Iris pigment epithelial cell (primary cell): ENCODE measurements around the gene IGSF10.

ENCODE experiments used
- DNase-seq: peaks from one replicate; pipeline ENCODE4 v3.0.0-alpha.2; 2011; ENCODE audit warnings: low read depth

IGSF10 gene

GRCh38 chr3:151462991-151463390 is 2.1 kb upstream of the IGSF10 start:
- DNase-seq: no peak

- DNase-seq: no peak
Observed at GRCh38 chr3:151462278-151462780, 1.5 kb upstream of the IGSF10 start.

- DNase-seq: peak; percentile 24
Observed at GRCh38 chr3:151460228-151460627, 633 bp downstream of the IGSF10 start.

GRCh38 chr3:151459358-151459757 is 1.5 kb downstream of the IGSF10 start:
- no peak for DNase-seq

- DNase-seq: no peak
Observed at GRCh38 chr3:151456065-151456464, 4.8 kb downstream of the IGSF10 start.

GRCh38 chr3:151452841-151453240 is 8.0 kb downstream of the IGSF10 start:
- no peak for DNase-seq

- no peak for DNase-seq
Observed at GRCh38 chr3:151452368-151452767, 8.5 kb downstream of the IGSF10 start.

GRCh38 chr3:151446002-151446340 is 14.9 kb downstream of the IGSF10 start:
- DNase-seq: no peak

GRCh38 chr3:151445273-151446001 is 15.4 kb downstream of the IGSF10 start:
- DNase-seq: peak; percentile 61

- DNase-seq: peak; percentile 15
Observed at GRCh38 chr3:151443583-151443982, 17.3 kb downstream of the IGSF10 start.

- DNase-seq: no peak
Observed at GRCh38 chr3:151440940-151441339, 19.9 kb downstream of the IGSF10 start.

GRCh38 chr3:151439652-151440125 is 21.2 kb downstream of the IGSF10 start:
- peak; percentile 63 for DNase-seq

- DNase-seq: no peak
Observed at GRCh38 chr3:151437906-151438305, 23.0 kb downstream of the IGSF10 start.

GRCh38 chr3:151436675-151437446 is 24.0 kb downstream of the IGSF10 start:
- no peak for DNase-seq

GRCh38 chr3:151434151-151434890 is 26.5 kb downstream of the IGSF10 start:
- peak; percentile 94 for DNase-seq

- DNase-seq: no peak
Observed at GRCh38 chr3:151432616-151433372, 28.1 kb downstream of the IGSF10 start.

- DNase-seq: peak; percentile 88
Observed at GRCh38 chr3:151431940-151432339, 28.9 kb downstream of the IGSF10 start.

- DNase-seq: peak; percentile 23
Observed at GRCh38 chr3:151430821-151431484, 29.9 kb downstream of the IGSF10 start.

GRCh38 chr3:151428386-151428785 is 32.5 kb downstream of the IGSF10 start:
- DNase-seq: no peak

- DNase-seq: no peak
Observed at GRCh38 chr3:151426341-151426657, 34.6 kb downstream of the IGSF10 start.

GRCh38 chr3:151425627-151426340 is 35.1 kb downstream of the IGSF10 start:
- no peak for DNase-seq
